Skin epidermis (tissue), 12 donors: ENCODE results near the gene LRTM1.

Experiments
- H3K27ac ChIP-seq, 21 experiments: fragments of 200-600 bp; sonication (generic) in 11 of 21; one replicate each; pipeline ENCODE4 v1.5.0; 2020; ENCODE audit warnings: mild to moderate bottlenecking in 3 of 21, inconsistent platforms in 2 of 21, moderate library complexity in 2 of 21
- H3K4me3 ChIP-seq, 7 experiments: fragments of 200-600 bp; sonication (generic) in 2 of 7; one replicate each; pipeline ENCODE4 v1.5.0; 2020; ENCODE audit warnings: inconsistent platforms in 2 of 7, mild to moderate bottlenecking in 2 of 7, moderate library complexity in 1 of 7

The LRTM1 gene

GRCh38 chr3:54900838-54901591, 26.8 kb downstream of the LRTM1 start:
- no peak overlapping the region for H3K4me3 ChIP-seq
- H3K27ac ChIP-seq: no peak overlapping the region

- no peak overlapping the region for H3K27ac ChIP-seq
- no peak overlapping the region for H3K4me3 ChIP-seq
These were observed 28.6 kb downstream of the LRTM1 start for GRCh38 chr3:54899273-54899672.

DNA sequence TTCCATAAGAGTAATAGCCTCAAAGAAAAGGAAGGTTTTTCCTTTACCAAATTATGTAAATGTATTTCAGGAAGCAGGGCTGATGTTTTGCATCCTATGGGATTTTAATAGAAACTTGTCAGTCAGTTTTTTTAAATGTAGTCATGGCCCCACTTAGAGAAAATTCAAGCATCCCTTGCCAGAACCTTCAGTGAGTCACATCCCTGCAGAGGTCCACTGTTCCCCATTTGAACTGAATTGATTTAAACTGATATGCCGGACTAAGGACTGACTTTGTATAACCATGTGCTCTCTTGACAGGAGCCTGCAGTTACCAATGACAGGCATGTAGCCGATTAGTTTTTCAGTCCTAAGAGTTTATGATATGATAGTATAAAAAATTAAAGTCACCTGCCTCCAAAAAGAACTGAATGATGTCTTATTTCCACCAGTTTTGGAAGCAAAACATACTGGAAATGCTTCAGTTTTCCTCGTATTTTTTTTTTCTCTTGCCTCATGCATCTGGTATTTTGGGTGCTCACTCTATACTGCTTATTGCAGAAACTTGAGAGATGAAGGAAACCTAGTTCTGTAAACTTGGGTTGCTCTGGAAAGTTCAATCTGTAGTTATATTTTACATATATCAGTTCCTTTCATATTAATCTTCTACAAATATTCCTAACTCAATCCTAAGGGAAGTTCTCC, 30.7 kb downstream of the LRTM1 start:
- no peak overlapping the region for H3K4me3 ChIP-seq

GRCh38 chr3:54895613-54896012, 32.2 kb downstream of the LRTM1 start:
- no peak overlapping the region for H3K4me3 ChIP-seq
- no peak overlapping the region for H3K27ac ChIP-seq

More for the DNA sequence above, 30.7 kb downstream of the LRTM1 start:
- H3K27ac ChIP-seq: peak overlapping the region in 2 of 21 experiments; percentile 28 to 31

- Histone ChIP-seq H3K4me3 (no peak overlapping the region), H3K27ac (peak overlapping the region in 10 of 21 experiments; percentile 25 to 72 (median 57))
These were observed 35.7 kb downstream of the LRTM1 start for GRCh38 chr3:54892168-54892567.

DNA sequence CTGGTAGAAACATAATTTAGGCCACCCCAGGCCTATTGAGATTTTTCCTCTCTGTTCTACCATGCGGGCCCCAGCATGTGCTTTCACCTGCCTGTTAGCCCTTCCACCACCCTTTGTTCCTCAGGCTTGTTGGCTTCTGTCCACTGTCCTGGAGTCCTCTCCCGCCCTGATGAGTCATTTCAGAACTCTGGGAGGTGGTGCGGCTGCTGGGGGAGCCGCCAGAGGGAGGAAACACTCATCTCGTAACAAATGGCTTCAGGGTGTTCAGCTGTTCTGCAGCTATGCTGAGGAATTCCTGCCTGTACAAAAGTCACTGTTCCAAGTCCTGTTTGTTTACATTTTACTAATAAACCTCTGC, 36.3 kb downstream of the LRTM1 start:
- Histone ChIP-seq H3K4me3 (no peak overlapping the region), H3K27ac (peak overlapping the region in 18 of 21 experiments; percentile 26 to 72 (median 58))

DNA sequence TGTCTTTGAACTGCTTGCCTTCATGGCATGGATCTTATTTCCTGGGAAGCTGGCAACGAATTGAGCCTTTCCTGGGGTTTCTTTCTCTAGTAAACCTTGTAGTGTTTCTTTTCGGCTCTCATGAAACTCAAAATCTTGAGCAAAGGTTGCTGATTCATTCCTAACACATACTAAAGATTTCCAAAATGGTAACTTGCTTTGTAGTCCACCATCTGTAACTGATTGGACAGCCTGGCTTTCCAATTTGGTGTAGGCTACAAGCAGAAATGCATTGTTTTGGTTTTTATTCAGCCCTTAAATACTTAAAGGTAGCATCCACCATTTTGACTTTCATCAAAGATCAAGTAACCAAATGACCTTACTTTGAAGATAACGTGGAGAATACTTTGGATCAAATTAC, 38.1 kb downstream of the LRTM1 start:
- Histone ChIP-seq H3K4me3 (no peak overlapping the region), H3K27ac (peak overlapping the region in 3 of 21 experiments; percentile 10 to 31 (median 14))

DNA sequence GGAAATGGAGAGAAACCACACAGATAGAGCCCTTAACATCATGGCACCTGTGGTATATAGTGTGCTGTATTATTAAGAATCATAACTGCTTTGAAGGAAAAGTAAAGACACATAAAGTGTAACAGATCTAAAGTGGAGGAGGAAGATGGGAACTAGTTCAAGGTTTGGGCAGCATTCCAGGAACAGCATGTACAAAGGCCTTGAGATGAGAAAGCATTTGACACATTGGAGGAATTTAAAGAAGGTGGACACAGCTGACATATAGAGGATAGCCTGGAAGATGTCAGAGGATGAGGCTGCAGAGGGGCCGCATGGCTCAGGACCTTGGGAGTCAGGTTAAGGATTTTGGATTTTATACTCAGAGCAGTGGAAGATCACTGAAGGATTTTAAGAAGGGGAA, 39.0 kb downstream of the LRTM1 start:
- Histone ChIP-seq H3K27ac (peak overlapping the region in 1 of 21 experiments; percentile 14), H3K4me3 (no peak overlapping the region)

DNA sequence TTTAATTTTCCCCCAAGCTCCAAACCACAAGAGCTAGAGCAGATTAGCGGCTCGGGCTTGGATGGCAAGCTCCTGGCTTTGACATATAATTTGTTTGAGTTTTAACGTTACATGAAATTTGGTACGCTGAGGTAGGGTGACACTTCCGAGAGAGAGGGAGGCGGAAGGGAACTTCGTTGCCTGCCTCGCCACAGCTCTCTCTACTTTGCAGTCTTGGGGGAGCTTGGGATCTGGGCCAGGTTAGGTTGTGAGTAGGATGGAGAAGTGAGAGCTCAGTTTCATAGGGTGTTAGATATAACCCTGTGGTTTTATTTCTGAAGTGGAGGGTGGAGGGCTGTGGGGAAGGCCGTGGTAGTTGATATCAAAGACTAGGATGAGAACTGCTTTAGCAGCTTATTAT, 39.7 kb downstream of the LRTM1 start:
- Histone ChIP-seq H3K27ac (no peak overlapping the region), H3K4me3 (no peak overlapping the region)

DNA sequence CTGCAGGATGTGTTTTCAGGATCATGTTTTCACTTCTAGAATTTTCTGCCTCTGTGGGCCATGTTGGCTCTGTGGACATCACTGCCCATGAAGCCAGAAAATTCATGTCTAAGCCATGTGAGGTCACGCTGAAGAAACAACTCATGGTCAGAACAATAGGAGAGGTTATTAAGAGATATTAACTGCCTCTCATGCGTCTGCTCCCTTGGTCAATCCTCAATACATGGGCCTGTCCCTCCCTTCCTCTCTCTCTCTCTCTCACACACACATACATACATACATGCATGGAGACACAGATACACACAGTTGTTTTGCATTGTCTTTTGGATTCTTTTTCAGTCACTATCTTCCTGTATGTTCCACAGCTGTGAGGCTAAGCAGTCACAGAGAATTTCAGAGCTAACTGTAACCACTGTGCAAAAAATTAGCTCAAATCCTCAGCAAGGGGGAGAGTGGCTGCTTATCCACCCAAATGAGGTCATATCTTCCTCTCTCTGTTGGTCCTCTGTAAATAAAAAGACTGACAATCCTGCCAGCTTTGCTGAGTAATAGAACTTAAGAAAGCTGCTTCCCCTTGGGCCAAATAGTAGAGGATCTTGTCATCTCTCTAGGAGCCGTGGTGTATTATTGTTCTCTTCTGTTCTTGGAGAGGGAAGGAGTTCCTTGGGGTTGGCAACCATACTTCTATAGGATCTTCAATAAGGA, 45.6 kb downstream of the LRTM1 start:
- H3K4me3 ChIP-seq: no peak overlapping the region
- H3K27ac ChIP-seq: peak overlapping the region in 15 of 21 experiments; percentile 15 to 86 (median 60)

- Histone ChIP-seq H3K27ac (peak overlapping the region in 11 of 21 experiments; percentile 8 to 69 (median 36)), H3K4me3 (no peak overlapping the region)
These were observed 49.7 kb downstream of the LRTM1 start for GRCh38 chr3:54878145-54878544.

DNA sequence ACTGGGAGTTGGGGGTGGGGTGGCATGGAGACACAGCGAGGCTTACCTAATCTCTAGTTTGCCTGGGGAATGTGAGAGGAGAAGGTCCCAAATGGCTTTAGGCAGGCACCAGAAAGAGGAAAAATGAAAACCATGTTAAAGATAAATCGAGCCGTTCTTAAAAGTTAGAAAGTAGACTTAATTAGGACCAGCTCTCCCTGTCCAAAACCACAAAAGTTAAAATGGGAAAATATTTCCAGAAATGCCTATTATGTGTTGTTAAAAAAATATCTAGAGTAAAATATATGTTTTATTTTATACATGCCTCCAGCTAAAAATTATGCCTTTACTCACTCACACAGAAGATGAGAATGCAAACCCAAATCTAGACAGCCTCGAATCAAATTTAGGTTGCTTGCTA, 50.1 kb downstream of the LRTM1 start:
- H3K27ac ChIP-seq: peak overlapping the region in 12 of 21 experiments; percentile 8 to 85 (median 32)
- H3K4me3 ChIP-seq: no peak overlapping the region

DNA sequence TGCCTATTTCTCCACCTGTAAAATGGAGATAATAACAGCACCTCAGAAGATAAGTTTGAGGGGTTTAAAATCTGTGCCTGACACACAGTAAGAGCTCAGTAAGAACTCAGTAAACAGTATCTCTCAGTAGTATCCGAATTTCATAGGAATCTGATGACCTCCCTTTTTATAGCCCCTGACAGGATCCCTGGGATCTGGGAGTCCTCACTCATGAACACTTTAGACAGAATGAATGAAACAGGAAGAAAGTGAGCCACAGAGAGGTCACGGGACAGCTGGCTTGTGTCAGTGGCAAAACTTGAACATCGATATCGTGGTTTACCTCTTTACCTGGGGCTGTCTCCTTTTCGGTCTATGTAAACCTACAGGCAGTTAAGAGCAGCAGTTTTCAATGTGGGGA, 51.2 kb downstream of the LRTM1 start:
- Histone ChIP-seq H3K27ac (peak overlapping the region in 4 of 21 experiments; percentile 24 to 85 (median 58)), H3K4me3 (no peak overlapping the region)

- no peak overlapping the region for H3K4me3 ChIP-seq
- peak overlapping the region in 14 of 21 experiments; percentile 2 to 85 (median 55) for H3K27ac ChIP-seq
These were observed 52.1 kb downstream of the LRTM1 start for GRCh38 chr3:54875596-54876268.

DNA sequence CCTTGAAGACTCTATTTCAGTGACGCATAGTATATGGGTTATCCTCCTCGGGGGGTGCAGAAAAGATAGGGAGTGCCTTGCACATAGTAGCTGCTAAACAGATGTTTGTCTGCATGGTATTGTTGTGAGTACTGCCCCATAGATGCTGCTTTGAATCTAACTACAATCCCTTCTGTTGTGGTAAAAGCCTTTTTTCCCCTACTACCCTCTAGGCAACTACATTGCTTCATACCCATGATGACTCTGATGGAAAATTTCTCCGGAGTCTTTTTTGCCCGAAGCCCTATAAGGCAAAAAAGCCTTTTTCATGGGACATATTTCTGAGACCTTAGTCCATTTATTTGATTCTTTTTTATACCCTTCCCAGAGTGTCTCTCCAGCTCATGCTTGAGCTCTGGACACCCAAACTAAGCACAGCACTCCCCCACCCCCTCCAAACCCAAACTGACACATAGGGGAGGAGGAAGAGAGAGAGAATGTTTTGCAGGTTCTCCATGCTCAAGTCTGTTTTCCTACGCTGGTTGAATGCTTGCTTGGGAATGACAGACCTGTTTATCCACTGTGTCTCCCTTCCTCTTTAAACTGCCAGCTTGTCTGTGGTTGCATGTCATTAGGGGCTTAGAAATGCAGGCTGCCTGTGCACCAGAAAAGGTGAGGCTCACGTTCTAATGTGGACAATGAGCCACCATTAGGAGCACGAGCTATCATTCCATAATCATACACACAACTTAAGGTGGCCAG, 52.9 kb downstream of the LRTM1 start:
- no peak overlapping the region for H3K4me3 ChIP-seq
- H3K27ac ChIP-seq: peak overlapping the region in 13 of 21 experiments; percentile 27 to 85 (median 59)

DNA sequence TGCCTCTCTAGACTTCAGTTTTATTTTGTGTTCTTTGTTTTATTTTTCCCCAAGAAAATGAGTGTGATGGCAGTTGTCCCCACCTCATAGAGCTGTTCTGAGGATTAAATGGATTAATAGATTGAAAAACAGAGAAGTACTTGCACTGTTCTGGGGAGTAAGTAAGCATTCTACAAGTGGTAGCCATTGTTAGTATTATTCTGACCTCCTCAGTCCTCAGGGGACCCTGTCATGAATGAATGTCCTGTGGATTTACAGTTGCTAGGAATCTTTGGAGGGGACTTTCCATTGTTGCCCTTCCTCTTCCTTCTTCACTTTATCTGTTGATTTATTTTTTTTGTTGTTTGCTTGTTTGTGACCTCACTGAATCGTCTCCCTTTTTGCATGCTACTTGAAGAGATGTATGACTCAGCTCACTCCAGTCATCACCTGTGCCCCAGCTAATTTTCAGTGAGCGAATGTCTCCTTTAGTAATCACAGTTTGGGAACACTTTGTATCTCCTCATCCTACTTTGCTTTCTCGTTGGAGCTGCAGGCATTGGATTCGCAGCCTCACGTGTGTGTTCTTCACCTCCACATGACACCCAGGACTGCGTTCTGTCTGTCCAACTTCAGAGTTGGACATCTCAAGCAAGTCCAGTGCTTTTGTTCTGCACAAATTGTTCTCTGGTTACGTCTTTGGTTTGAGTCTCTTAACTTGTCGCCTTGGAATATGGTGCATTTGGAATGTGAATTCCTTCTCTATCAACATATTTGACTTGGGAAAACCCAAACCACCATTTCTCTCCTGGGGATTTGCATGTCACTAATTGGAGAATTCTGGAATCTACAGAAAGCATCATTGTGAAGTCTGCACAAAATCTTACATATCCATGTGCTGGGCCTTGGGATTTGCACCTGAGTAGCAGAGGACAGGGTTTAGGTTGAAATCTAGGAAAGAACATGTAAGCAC, 54.5 kb downstream of the LRTM1 start:
- Histone ChIP-seq H3K27ac (peak overlapping the region in 1 of 21 experiments; percentile 17), H3K4me3 (no peak overlapping the region)

DNA sequence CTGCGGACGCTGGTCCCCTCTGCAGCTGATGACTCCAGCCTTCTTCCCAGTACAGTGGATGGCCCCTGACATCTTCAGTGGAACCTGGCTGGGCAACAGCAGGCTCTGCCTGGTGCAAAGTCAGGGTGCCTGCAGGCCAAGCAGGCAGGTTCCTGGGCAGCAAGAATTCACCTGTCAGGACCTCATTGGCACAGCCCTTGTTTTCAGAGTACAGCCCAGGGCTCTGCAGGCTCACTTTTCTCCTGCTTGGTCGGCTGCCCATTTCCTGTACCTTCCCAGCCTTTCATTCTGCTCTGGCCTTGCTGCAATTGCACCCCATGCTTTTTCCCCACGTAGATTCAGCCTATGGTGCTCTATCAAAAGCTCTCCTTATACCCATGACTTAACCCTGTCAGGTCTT, 56.0 kb downstream of the LRTM1 start:
- no peak overlapping the region for H3K27ac ChIP-seq
- H3K4me3 ChIP-seq: no peak overlapping the region

DNA sequence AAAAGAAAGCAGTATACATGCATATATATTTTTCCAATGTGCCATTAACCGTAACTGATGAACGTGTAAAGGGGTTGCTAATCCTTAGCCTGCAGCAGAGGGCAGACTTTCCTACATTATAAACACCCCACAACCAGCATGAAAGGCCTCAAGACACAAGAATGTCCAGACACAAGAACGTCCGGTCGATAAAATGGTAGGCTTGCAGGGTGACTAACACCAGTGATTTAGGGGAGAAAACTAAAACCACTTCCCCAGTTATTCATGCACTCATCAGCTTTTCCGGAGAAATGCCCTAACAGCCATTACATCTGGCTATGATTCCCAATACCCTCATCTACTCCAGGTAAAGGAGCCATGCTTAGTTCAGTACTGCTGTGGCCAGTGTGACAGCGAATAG, 57.4 kb downstream of the LRTM1 start:
- H3K27ac ChIP-seq: peak overlapping the region in 1 of 21 experiments; percentile 37
- H3K4me3 ChIP-seq: no peak overlapping the region
